Measurements from ENCODE around the gene AKR1B15.
A peak's percentile ranks its signal among the peaks of the same experiment; 100 is the strongest.

AKR1B15 gene

DNA sequence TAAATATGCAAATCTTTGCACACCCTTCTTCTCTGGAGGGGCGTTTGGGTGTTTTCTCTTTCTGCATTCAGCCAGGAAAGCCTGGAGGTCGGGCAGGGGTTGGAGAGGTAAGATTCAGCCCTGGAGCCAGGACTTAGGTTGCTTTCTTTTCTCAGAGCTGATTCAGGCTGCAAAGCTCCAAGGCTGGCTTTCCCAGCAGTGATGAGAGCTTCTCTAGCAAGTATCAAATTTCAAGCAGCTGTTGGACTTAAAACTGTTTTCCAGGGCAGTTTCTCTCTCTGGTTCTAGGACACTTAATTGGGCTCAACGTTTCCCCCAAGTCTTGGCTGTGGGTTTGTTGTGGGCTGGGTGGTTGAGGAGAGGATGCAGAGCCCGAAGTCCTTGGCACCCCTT is 20.9 kb upstream of the AKR1B15 start:
- Mint-ChIP-seq H3K9me3 (no peaks in the 10 kb centered on the region), H3K36me3 (ENCODE audit: low read depth) (no peaks in the 10 kb centered on the region), H3K27me3 (ENCODE audit: low read depth, poor library complexity) (peaks cover 8% of the 10 kb centered on the region), H3K27ac (no peak overlapping the region), H3K4me3 (no peak overlapping the region), H3K4me1 (peaks cover 29% of the 10 kb centered on the region)
- no peak for DNase-seq
- TF ChIP-seq, protein P1, sequence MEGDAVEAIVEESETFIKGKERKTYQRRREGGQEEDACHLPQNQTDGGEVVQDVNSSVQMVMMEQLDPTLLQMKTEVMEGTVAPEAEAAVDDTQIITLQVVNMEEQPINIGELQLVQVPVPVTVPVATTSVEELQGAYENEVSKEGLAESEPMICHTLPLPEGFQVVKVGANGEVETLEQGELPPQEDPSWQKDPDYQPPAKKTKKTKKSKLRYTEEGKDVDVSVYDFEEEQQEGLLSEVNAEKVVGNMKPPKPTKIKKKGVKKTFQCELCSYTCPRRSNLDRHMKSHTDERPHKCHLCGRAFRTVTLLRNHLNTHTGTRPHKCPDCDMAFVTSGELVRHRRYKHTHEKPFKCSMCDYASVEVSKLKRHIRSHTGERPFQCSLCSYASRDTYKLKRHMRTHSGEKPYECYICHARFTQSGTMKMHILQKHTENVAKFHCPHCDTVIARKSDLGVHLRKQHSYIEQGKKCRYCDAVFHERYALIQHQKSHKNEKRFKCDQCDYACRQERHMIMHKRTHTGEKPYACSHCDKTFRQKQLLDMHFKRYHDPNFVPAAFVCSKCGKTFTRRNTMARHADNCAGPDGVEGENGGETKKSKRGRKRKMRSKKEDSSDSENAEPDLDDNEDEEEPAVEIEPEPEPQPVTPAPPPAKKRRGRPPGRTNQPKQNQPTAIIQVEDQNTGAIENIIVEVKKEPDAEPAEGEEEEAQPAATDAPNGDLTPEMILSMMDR (IDR thresholded peaks at IDR 0.05) = no peak

DNA sequence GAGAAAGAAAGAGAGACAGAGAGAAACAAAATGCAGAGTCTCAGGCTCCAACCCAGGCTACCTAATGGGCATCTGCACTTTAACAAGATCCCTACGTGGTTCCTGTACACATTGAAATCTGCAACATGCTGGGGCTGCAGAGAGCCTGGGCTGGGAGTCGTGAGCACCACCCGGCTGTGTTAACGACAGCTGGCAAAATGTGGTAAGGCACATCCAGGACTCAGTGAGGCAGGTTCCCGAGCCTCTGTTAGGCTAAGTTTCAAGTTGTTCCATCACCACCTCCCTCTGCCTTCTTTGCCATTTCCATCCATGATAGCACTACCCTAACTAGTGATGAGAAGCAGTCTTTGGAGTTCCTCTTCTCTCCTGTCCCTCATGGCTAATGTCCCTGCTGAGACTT is 20.2 kb upstream of the AKR1B15 start:
- TF ChIP-seq, protein P1 (IDR thresholded peaks at IDR 0.05) = no peak
- H3K27ac Mint-ChIP-seq = no peak overlapping the region
- no peaks in the 10 kb centered on the region for H3K36me3 Mint-ChIP-seq (ENCODE audit: low read depth)
- peaks cover 11% of the 10 kb centered on the region for H3K27me3 Mint-ChIP-seq (ENCODE audit: low read depth, poor library complexity)
- H3K4me1 Mint-ChIP-seq = peaks cover 29% of the 10 kb centered on the region
- no peaks in the 10 kb centered on the region for H3K9me3 Mint-ChIP-seq
- DNase-seq = no peak
- H3K4me3 Mint-ChIP-seq = no peak overlapping the region

DNA sequence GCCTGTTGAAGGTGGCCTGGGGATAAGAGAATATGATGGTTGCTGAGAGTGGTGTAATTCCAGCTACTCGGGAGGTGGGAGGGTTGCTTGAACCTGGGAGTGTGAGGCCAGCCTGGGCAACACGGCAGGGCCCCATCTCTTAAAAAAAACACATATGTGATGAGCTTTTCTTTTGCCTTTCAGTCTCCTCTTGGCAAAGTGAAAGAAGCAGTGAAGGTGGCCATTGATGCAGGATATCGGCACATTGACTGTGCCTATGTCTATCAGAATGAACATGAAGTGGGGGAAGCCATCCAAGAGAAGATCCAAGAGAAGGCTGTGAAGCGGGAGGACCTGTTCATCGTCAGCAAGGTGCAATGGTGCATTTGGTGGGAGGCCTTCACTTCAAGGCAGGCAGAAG is 18.4 kb upstream of the AKR1B15 start:
- H3K27me3 Mint-ChIP-seq (ENCODE audit: low read depth, poor library complexity) = peaks cover 18% of the 10 kb centered on the region
- no peak overlapping the region for H3K4me3 Mint-ChIP-seq
- no peak for DNase-seq
- peak overlapping the region; percentile 41 for H3K27ac Mint-ChIP-seq
- peaks cover 27% of the 10 kb centered on the region for H3K4me1 Mint-ChIP-seq
- no peaks in the 10 kb centered on the region for H3K36me3 Mint-ChIP-seq (ENCODE audit: low read depth)
- TF ChIP-seq, protein P1 (IDR thresholded peaks at IDR 0.05) = no peak
- no peaks in the 10 kb centered on the region for H3K9me3 Mint-ChIP-seq

DNA sequence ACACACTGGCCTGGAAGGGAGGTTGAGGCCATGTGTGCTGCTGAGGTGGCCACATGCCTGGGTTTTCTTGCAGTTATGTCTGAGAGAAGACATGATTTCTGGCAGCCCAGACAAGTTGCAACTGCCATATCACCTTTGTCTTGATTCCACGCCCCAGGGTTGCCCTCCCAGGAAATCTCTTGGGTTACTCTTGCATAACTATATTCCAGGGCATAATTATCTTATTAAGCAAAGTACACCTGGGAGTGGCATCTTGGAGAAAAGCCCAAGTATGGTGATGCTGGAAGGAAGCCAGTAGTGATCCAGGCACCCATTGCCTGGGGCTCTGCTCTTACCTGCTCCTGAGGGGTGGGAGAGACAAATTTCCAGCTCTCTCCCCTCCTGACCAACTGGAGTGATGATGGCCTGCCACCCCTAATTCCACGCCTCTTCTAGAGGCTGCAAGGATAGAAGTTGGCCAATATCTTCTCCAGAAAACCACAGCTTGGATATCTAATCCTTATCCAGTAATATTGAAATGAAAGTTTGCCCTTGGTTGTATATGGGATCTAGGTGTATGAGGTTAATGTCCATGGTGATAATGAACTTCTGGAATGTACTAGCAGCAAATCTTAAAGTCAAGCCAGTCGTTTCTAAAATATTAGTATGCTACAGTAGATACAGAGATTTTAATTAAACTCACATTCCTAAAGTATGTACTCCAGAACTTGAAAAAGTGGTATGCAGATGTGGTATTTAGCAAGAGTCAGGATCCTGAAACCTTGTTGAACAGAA is 16.5 kb upstream of the AKR1B15 start:
- Mint-ChIP-seq H3K36me3 (ENCODE audit: low read depth) (no peaks in the 10 kb centered on the region), H3K27me3 (ENCODE audit: low read depth, poor library complexity) (peaks cover 18% of the 10 kb centered on the region), H3K27ac (no peak overlapping the region), H3K4me3 (no peak overlapping the region), H3K4me1 (peaks cover 39% of the 10 kb centered on the region), H3K9me3 (no peaks in the 10 kb centered on the region)
- no peak for DNase-seq
- TF ChIP-seq, protein P1 (IDR thresholded peaks at IDR 0.05) = no peak

- Mint-ChIP-seq H3K4me3 (no peak overlapping the region), H3K9me3 (no peaks in the 10 kb centered on the region), H3K36me3 (ENCODE audit: low read depth) (no peaks in the 10 kb centered on the region), H3K27ac (no peak overlapping the region), H3K4me1 (peaks cover 38% of the 10 kb centered on the region), H3K27me3 (ENCODE audit: low read depth, poor library complexity) (peaks cover 18% of the 10 kb centered on the region)
- DNase-seq = no peak
- TF ChIP-seq, protein P1 (IDR thresholded peaks at IDR 0.05) = no peak
Measured at GRCh38 chr7:134532954-134533218, 16.0 kb upstream of the AKR1B15 start.

DNA sequence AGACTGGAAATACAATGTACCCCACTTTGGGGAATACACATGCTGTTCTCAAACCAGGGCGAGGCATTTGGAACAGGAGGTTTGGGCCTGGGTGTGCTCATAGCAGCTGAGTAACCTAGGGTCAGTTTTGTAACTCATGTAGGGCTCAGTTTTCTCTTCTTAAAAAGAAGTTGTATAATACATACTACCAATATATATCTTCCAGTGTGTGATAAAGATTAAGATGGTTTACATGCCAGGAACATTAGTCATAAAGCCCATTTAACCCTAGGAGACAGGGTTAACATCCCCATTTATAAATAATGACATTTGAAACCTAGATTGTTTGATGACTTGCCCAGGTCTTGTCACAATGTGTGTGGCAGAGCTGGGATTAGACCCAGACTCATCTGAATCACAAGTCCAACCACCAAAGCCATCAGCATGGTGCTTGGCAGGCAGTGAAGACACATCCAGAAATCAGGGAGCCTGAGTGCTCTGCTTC is 15.6 kb upstream of the AKR1B15 start:
- Mint-ChIP-seq H3K4me3 (no peak overlapping the region), H3K4me1 (peaks cover 34% of the 10 kb centered on the region), H3K9me3 (no peaks in the 10 kb centered on the region)

More for the DNA sequence above, 15.6 kb upstream of the AKR1B15 start:
- no peak for DNase-seq
- no peak overlapping the region for H3K27ac Mint-ChIP-seq
- H3K36me3 Mint-ChIP-seq (ENCODE audit: low read depth) = no peaks in the 10 kb centered on the region
- TF ChIP-seq, protein P1 (IDR thresholded peaks at IDR 0.05) = no peak
- H3K27me3 Mint-ChIP-seq (ENCODE audit: low read depth, poor library complexity) = peaks cover 18% of the 10 kb centered on the region
